Activated CD8-positive, alpha-beta memory T cell treated with anti-CD3 and anti-CD28 coated beads, Interleukin-2, amount 50 U/mL, for 48 hours (primary cell): ENCODE results near the gene STK11.

ENCODE experiments used
- DNase-seq: peaks from one replicate; pipeline ENCODE4 v3.0.0-alpha.2; 2020

STK11 gene

DNA sequence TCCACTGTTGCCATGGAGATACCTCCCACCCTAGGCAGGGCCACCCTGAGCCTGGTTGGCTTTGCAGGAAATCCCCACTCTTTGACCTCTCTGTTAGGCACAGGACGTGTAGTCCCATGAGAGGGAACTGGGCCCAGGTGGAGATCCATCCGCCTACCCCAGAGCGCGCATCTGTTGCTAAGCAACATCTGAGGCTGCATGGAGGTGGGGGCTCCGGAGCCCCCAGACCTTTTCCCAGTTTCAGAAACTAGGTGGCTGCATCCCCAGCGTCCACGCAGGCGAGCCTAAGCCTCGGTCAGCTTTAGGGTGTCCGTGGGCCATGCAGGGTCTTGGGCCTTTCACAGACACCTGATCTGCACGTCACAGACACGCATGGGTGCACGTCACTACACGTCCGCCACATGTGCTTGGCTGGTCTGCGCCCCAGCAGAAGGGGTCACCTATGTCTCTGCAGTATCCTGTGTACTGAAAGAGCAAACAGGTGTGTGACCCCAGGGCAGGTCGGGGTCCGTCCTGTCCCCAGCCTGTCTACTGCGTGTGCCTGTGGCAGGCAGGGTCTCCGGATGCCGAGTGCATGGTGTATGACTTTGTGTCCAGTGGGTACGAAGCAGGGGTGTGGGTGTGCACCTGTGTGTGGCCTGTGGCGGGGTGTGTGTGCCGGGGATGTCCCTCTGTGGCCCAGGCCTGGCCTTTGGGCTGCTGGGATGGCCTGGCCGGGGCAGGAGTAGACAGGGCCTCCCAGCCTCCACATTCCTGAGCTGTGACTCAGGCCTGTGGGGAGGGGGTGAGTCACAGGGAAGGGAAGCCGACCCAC lies 59.4 kb downstream of the STK11 start:
- DNase-seq: no peak

DNA sequence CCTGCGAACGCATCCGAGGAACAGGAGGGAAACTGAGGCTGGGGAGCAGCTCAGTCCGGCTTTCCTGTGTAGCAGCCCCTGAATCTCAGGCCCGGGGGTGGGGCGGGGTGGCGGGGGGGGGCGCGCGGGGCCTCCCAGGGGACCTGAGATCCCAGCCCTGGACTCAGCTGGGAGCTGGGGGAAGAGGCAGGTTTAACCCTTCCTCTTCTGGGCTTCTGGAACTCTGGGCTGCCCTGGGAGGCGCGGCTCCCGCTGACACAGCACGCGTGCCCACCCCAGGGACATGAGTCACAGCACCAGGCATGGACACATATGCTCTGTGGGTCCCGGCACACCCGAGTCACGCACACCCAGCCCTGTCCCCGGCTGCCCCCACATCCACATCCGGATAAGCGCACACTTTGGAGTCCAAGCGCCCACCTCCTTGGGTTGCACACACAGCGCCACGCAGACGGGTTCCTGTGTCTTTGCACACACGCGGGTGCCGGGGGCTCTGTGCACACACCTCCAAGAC lies 60.1 kb downstream of the STK11 start:
- peak; percentile 77 for DNase-seq

DNA sequence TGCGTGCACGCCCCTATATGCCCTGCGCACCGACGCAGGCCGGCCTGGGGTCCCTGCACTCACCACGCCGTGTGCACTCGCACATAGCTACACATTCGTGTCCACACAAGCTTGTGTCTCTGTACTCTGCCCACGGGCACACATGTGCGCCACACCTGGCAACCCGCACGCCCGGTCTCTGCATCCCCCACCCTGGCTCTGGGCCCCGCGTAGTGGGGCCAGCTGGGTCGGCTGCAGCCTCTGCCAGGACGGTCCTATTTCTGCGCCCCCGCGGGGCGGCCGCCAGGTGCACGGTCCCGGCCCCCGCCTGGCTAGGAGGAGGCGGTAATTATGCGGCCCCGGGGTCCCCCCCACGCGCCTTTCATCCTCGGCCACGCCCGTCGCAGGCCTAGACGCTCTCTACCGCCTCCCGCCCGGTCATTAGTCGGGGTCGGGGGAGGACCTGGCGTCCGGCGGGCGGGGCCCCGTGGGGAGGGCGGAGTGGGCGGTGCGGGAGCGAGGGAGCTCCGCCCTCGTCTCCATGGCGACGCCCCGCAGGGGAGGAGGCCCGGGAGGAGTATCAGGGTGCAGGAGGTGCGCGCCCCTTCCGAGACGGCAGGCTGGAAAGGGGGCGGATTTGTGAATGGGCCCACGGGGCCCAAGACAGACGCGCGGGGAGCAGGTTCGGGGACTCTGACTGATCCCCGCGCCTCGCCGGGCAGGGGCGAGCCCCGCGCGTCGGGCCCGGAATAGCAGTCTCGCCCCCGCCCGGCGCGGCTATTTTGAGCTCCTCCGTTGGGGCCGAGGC lies 60.7 kb downstream of the STK11 start:
- peak; percentile 95 for DNase-seq

DNA sequence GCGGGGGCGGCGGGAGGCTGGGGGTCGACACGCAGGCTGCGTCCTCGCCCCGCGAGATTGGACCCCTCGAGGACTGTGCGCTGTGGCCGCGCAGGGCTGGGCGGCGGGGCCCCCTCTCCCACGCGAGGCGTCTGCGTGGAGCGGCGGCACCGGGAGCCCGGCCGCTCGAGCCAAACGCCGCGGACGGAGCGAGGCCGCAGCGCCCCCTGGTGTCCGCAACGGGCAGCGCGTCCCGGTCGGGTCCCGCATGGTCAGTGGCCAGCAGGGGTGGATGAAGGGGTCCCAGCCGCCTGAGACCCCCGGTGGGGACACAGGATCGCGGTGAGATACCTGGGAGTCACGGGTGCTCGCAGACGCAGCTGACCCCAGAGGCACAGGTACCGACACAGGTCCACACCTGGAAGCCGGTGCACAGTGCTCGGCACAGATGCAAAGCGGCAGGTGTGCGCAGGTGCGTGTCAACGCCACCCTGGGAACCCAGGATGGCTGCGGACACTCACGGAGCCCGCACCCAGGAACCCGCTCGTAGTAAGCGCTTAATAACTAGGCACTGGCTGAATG lies 61.4 kb downstream of the STK11 start:
- peak; percentile 94 for DNase-seq

DNA sequence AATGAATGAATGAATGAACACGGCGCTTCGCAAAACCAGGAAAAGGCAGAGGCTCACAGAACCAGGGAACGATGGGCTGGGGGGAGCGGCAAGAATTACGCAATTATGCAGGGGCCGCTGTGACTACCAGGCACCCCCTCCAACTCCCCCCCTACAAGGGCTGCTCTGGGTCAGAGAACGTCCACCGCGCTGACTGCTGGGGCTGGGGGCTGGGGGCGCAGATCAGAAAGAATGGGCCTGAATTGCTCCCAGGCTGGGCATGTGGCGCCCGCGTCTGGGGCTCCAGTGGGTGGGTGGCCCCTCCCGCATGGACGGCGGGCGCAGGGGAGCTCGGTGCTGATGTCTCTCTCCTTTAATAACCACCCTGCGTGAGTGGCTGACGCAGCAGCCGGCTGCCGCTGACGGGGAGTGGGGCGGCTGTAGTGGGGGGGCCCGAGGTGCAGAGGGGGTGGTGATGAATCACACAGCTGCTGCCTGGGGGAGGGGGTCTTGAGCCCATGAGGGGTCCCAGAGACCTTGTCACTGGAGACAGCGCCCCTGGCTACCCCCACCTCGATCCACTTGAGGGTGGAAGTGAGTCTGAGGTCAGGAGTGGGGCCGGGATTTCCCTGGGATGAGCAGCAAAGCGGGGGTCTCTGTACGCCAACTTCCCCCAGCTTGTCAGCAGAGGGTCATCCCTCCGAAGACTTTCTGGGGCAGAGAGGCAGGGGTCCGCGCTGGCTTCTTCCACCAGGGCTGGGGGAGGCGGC lies 62.1 kb downstream of the STK11 start:
- no peak for DNase-seq

DNA sequence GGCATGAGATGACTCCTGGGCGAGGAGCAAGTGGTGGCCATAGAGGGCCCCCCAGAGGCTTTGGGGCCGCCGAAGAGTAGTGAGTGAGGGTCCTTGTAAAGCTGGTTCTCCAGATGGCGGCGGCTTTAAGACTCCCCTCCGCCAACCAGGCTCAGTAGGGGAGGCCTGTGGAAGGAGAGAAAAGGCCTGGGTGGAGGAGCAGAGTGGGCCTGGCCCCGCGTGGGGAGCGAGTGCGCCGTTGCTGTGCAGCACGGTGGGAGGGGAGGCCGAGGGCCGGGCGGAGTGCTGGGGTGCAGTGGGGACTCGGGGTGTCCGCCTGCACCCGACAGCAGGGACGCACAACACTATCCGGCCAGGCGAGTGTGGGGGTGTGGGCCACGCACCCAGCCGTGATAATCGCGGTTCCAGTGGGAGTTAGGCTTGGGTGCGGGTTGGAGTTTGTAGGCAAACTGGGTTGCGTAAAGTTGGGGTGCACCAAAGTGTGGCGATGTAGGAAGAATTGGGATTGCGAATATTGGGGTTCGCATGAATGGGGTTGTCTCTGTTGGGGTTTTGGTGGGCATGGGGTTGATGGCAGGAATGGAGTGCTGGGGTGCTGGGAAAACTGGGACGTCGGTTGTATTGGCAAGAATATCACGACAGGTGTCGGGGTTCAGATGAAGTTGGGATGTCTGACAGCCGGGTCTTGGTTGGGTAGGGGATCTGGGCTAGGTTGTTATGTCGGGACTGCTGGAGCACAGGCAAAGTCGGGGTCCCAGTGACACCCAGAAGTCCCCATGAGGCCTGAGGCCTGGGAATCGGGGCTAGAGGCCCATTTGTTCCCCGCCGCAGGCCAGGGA lies 62.9 kb downstream of the STK11 start:
- no peak for DNase-seq

DNA sequence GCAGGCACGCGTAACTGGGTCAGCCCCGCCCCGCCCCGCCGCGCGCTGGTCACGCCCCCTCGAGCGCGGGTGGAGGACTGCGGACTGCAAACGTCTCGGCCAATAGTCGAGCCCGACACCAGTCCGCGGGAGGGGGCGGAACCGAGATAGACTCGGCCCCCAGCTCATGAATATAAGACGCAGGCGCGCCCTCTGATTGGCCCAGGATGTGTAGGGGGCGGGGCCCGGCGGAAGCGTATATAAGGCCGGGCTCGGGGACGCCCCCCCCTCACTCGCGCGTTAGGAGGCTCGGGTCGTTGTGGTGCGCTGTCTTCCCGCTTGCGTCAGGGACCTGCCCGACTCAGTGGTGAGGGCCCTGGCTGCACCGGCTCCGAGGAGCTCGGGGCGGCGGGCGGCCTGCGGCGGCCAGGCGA lies 63.5 kb downstream of the STK11 start, which contains the start of gene CIRBP:
TSS of gene CIRBP (plus strand) at position 268 of the 413 bp plus-strand sequence. CDS start 1,602 bp downstream, outside the sequence.
- peak; percentile 99 for DNase-seq

DNA sequence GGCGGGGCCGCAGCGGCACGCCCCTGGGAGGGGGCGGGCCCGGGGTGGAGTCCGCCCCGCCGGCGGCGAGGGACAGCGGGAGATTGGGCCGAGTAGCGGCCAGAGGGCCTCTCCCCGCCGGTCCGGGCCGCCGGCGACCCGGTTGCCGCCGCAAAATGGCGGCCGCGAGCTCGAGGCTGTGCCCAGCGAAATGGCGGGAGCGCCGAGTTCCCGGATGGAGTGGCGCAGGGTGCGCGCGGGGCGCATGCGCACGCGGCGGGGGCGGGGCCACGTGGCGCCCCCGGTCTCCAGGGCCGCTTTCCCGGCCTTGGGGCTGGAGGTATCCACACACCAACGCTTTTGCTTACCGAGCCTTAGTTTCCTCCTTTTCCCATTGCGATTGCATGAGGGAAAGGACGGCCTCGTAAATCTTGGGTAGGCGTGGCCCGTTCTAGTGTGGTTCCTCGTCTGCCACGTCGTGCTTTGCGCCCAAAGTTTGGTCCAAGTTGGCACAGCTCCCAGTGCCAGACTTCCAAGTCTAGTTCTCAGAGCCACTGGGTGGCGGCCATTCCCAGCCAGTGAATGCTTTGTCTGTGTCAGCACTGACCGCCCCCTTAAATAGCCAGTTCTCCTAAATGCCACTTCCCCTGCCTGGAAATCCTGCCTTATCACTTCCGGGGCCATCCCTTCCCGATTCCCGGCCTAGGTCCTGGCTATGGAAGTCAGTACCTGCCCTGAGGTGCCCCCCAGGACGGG lies 64.1 kb downstream of the STK11 start:
- peak; percentile 96 for DNase-seq

DNA sequence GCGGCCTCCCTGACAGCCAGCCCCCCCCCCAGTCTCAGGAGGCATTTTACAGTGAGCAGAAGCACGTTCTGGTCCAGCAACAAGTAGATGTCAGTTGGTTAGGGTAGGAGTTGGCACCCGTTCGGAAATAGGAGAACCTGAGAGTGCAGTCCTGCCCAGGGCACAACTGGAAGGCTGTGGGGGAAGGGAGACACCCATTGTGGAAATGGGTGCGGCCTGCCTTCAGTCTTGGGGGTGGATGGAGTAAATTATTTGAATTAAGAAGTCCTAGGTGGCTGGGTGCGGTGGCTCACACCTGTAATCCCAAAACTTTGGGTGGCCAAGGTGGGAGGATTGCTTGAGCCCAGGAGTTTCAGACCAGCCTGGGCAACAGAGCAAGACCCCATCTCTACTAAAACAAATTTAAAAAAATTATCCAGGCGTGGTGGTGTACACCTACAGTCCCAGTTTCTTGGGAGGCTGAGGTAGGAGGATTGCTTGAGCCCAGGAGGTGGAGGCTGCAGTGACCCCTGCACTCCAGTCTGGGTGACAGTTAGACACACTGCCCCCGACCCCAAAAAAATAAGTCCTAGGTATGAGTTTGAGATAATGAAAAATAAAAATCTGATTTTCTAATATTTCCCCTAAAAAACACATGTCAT lies 64.8 kb downstream of the STK11 start:
- no peak for DNase-seq

DNA sequence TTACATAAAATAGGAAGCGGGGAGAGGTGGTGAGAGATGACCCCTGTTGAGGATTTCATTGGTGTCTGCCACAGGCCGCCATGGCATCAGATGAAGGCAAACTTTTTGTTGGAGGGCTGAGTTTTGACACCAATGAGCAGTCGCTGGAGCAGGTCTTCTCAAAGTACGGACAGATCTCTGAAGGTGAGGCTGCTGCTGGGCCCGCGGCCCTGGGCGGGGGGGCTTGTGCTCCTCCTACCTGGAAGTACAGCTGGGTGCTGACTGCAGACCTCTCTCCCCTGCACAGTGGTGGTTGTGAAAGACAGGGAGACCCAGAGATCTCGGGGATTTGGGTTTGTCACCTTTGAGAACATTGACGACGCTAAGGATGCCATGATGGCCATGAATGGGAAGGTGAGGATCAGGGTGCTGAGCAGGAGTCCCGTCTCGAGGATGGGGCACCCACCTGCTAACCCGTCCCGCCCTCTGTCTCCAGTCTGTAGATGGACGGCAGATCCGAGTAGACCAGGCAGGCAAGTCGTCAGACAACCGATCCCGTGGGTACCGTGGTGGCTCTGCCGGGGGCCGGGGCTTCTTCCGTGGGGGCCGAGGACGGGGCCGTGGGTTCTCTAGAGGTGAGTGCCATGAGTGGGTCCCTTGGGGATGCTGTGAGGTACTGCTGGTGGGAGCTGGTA lies 65.4 kb downstream of the STK11 start:
- DNase-seq: no peak

DNA sequence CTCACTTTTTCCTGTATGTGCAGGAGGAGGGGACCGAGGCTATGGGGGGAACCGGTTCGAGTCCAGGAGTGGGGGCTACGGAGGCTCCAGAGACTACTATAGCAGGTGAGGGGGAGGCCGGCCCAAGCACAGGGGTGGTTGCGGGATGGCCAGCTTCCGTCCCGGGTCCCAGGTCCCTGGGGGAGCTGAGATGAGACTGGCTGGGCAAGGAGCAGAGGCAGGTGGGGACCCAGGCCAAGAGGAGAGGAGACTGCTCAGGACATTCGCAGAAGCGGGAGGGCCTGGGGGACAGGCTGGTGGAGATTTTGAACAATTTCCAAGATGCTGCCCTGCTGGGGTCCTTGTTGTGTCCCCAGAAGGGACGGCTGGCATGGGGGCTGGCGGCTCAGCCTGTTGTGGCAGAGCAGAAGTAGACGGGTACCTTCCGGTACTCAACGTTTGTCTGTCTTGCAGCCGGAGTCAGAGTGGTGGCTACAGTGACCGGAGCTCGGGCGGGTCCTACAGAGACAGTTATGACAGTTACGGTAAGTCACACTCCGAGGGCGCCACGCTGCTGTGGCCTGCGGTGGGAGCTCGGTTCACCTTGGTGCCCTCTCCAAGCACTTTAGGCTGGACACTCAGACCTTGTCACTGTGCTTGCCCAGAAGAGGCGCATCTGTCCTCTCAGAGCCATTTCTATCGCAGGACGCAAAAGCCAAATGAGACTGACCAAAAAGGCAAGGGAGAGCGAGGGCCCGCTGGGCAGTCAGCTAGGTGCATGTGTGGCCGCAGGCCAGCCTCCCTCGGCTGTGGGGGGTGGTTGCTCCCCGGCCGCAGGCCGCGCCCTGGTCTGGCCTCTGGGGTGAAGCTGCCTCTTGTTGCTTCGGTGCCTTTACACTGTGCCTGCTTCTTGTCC lies 66.2 kb downstream of the STK11 start:
- no peak for DNase-seq

DNA sequence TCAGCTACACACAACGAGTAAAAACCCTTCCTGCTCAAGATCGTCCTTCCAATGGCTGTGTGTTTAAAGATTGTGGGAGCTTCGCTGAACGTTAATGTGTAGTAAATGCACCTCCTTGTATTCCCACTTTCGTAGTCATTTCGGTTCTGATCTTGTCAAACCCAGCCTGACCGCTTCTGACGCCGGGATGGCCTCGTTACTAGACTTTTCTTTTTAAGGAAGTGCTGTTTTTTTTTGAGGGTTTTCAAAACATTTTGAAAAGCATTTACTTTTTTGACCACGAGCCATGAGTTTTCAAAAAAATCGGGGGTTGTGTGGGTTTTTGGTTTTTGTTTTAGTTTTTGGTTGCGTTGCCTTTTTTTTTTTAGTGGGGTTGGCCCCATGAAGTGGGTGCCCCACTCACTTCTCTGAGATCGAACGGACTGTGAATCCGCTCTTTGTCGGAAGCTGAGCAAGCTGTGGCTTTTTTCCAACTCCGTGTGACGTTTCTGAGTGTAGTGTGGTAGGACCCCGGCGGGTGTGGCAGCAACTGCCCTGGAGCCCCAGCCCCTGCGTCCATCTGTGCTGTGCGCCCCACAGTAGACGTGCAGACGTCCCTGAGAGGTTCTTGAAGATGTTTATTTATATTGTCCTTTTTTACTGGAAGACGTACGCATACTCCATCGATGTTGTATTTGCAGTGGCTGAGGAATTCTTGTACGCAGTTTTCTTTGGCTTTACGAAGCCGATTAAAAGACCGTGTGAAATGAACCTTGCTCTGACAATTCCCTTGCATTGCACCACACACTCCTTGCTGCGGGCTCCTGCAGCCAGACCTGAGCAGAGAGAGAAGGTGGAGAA lies 67.1 kb downstream of the STK11 start:
- DNase-seq: no peak

DNA sequence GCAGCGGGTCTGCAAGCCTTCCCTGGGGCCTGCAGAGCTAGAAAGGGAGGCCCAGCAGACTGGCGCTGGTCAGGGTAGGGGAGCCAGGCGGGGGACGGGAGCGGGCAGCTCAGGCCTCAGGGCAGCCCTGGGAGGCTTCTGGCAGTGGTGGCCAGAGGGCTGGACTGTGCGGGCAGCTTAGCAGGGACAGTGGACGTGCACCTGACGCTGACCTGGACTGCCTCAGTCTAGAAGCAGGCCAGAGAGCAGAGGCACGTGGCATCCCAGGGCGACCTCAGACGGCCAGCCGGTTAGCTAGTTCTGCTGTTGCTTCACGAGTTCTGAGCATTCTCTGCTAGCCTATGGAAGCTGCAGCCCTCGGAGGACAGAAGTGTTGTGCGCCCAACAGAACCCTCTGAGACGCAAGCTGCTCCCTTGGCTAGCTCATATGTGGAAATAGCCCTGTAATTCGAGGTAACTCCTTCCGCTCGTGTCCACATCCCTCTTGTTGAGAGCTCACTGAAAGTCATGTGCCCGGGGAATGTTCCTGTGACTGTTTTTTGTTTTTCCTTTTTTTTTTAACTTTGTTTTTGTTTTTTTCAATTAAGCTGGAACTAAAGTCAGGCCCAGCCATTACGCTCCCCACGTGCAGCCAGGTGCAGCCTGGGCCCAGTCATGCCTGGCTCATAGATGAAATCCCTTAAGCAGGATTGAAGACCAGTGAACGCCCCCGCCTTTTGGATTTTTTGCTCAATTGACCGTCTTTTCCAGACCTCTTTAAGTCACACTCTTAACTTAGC lies 67.9 kb downstream of the STK11 start:
- no peak for DNase-seq

DNA sequence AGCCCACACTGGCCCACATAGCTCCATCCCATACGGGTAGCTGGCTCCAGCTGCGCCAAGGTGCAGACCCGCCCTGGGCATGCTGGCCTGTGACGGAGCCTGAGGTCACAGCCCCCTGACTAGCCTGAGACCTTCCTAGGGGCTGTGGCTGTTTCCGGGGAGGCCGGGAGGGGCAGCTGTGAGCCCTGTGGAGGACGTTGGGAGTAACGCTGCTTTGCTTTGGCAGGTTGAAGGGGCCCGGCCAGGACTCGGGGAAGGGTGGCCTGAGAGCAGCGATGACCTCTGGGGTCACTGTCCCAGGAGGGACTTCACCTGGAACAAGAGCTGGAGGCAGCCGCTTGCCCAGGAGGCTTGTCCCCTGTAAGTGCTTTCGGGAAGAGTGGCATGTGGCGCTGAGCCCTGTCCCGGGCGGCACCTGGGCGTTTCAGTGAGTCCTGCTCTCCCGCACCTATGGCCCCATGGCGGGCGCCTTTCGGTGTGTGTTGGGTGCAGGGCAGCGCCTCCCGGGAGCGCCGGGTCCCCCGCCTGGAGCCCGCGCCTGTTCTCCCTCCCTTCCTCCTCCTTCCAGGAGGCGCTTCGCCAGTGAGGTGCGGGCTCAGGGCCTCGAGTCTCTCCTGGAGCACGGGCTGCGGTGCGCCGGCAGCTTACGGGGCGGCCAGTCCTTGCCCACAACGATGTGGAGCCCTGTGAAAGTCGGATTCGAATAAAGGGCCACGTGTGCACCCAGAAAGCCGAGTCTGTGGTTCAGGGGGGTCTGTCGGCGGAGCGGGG lies 68.7 kb downstream of the STK11 start:
- no peak for DNase-seq

DNA sequence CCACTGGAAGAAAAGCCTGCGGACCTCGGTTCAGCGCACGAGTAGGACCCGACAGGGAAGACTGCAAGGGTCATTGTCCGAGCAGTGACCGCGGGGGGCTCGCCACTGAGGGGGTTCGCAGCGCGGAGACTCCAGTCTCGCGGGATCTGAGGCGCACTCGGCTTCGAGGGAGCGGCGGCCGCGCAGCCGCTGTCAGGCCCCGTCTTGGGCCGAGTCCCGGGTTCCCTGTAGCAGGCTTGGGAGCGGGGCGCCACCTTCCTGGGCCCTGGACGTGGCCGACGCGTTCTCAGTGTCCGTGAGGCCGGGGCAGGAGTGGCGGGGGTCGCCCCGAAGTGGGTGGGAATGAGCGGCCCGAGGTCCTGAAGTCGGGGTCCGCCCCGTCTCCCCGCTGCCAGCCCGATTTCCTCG lies 69.3 kb downstream of the STK11 start:
- DNase-seq: no peak

DNA sequence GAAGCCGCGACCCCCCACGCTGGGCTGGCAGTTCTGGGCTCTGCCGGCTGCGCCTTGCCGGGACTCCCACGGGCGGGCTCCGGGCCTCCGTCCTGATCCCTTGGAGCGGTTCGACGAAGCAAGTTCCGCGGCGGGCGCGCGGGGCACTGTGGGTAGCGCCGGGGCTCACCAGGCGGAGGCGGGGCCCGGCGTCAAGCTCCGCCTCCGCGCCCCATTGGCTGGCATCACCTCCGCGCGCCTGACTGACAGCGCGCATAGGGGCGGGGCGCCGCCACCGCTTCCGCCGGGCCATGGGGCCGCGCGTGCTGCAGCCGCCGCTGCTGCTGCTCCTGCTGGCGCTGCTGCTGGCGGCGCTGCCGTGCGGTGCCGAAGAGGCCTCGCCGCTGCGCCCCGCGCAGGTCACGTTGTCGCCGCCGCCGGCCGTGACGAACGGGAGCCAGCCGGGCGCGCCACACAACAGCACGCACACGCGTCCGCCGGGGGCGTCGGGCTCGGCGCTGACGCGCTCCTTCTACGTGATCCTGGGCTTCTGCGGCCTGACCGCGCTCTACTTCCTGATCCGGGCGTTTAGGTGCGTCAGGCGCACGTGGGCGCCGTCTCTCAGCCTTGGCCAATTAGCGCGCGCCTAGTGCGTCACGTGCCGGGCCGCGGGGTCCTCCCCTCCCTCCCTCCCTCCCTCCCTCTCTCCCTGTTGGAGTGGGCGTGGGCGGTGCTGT lies 69.8 kb downstream of the STK11 start, which contains the start of gene FAM174C:
TSS of gene FAM174C (plus strand) at position 271 of the 716 bp plus-strand sequence. CDS start at position 291, 20 bp downstream.
- DNase-seq: peak; percentile 97
